ENCODE measurements around the gene THBS2.

THBS2 gene

GRCh38 chr6:169269180-169270076 is 15.8 kb upstream of the THBS2 start:
- H3K27ac ChIP-seq (ENCODE audit: low read depth, low read length, poor library complexity, severe bottlenecking) = no peak overlapping the region
- H3K9ac ChIP-seq (ENCODE audit: low read length) = no peak overlapping the region
- H3K27me3 ChIP-seq (ENCODE audit: insufficient read depth, low read length) = 0 out of 2 replicates have a peak, but pooled peaks cover 4% of the 10 kb centered on the region
- no peaks in the 10 kb centered on the region for H3K79me2 ChIP-seq (ENCODE audit: insufficient read depth, low read length)
- H4K20me1 ChIP-seq (ENCODE audit: insufficient read depth, low read length) = no peaks in the 10 kb centered on the region
- no peak overlapping the region for H3K4me3 ChIP-seq (ENCODE audit: low read depth, low read length, poor library complexity, severe bottlenecking)
- no peaks in the 10 kb centered on the region for H3F3A ChIP-seq (ENCODE audit: insufficient read depth, low read length)
- H2AFZ ChIP-seq (ENCODE audit: low read length) = no peak overlapping the region
- no peaks in the 10 kb centered on the region for H3K9me2 ChIP-seq (ENCODE audit: low read depth, low read length)
- H3K36me3 ChIP-seq (ENCODE audit: insufficient read depth, low read length) = no peaks in the 10 kb centered on the region
- H3K9me3 ChIP-seq (ENCODE audit: low read length) = no peaks in the 10 kb centered on the region
- H3K4me1 ChIP-seq (ENCODE audit: insufficient read depth, low read length, severe bottlenecking) = no peaks in the 10 kb centered on the region
- no peak for TF ChIP-seq EZH2 (IDR thresholded peaks at IDR 0.05; ENCODE audit: borderline replicate concordance, low read length)
- TF ChIP-seq CTCF (IDR thresholded peaks at IDR 0.05; ENCODE audit: low read length) = no peak
- no peak overlapping the region for H3K4me2 ChIP-seq (ENCODE audit: low read length)

GRCh38 chr6:169268276-169268675 is 14.6 kb upstream of the THBS2 start:
- H3F3A ChIP-seq (ENCODE audit: insufficient read depth, low read length) = no peaks in the 10 kb centered on the region
- H3K27me3 ChIP-seq (ENCODE audit: insufficient read depth, low read length) = 0 out of 2 replicates have a peak, but pooled peaks cover 4% of the 10 kb centered on the region

More at GRCh38 chr6:169268276-169268675, 14.6 kb upstream of the THBS2 start:
- no peaks in the 10 kb centered on the region for H3K9me2 ChIP-seq (ENCODE audit: low read depth, low read length)
- H4K20me1 ChIP-seq (ENCODE audit: insufficient read depth, low read length) = no peaks in the 10 kb centered on the region
- H3K9me3 ChIP-seq (ENCODE audit: low read length) = no peaks in the 10 kb centered on the region
- H3K27ac ChIP-seq (ENCODE audit: low read depth, low read length, poor library complexity, severe bottlenecking) = no peak overlapping the region
- TF ChIP-seq EZH2 (IDR thresholded peaks at IDR 0.05; ENCODE audit: borderline replicate concordance, low read length) (no peak), CTCF (IDR thresholded peaks at IDR 0.05; ENCODE audit: low read length) (no peak)
- no peaks in the 10 kb centered on the region for H3K36me3 ChIP-seq (ENCODE audit: insufficient read depth, low read length)
- H3K4me2 ChIP-seq (ENCODE audit: low read length) = no peak overlapping the region
- H3K9ac ChIP-seq (ENCODE audit: low read length) = no peak overlapping the region
- no peak overlapping the region for H2AFZ ChIP-seq (ENCODE audit: low read length)
- H3K4me3 ChIP-seq (ENCODE audit: low read depth, low read length, poor library complexity, severe bottlenecking) = no peak overlapping the region
- no peaks in the 10 kb centered on the region for H3K4me1 ChIP-seq (ENCODE audit: insufficient read depth, low read length, severe bottlenecking)
- H3K79me2 ChIP-seq (ENCODE audit: insufficient read depth, low read length) = no peaks in the 10 kb centered on the region

All from OCI-LY1 (cell line).